Dermis blood vessel endothelial cell (primary cell): ENCODE data around the gene ICA1. TPM values are rescaled to one million over a fixed set of nuclear protein-coding genes. Genes with fewer than 3 reads are reported as not detected.

ENCODE experiments used
- DNase-seq: peaks from one replicate; pipeline ENCODE4 v3.0.0; 2010
- total RNA-seq: library from RNA; depleted of rRNA; stranded (reverse); fragments of >200 nt; gene quantifications from 2 replicates; pipeline ENCODE4 v1.2.3, GENCODE V29; 2014

The ICA1 gene
- total RNA-seq, 1 donor from 2014 or later, result 55.8 TPM

DNA sequence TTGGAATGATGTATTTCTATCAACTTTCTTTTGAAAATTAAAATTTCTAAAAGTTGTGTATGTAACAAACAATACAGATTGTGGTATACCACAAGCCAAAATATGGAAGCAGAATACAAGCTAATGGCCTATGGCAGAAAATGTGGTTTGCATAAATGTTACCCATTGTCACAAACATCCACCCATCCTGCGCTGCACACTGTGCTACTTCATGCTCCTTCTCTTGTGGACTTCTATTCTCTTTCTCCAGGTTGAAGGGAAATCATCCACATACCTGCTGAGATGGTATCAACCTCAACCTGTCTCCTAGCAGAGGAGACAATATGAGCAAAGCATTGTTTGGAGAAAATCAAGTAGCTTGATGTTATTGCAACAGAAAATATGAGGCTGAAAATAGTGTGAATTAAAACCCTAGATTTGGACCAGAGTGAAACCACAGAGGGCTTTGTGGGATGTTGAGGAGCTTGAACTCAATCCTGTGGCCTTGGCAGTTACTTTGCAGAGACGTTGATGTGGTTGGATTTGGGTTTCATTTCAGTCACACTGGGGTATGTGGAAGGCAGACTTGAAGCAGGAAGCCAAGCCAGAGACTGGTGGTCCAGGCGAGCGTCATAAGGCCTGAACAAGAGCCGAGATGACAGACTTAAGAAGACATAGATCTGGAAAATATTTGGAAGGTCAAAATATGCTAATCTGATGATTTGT lies 63.8 kb downstream of the ICA1 start:
- DNase-seq, result no peak

DNA sequence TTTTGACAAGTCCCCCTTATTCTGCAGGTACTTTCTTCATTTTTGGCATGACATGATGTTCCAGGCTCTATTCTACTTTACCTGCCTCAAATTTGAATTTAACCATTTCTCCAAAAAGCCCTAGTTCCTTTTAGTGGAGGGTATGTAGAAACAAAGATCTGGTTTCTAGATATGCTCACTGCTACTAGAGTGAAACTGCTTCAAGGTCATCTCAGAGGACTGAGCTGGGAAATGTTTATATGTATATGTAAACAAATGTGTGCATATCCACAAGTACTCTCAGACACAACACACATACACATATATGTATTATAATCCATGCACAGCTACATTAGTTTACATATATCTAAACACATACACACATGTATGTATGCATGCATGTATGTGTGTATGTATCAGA lies 69.1 kb downstream of the ICA1 start:
- no peak for DNase-seq

DNA sequence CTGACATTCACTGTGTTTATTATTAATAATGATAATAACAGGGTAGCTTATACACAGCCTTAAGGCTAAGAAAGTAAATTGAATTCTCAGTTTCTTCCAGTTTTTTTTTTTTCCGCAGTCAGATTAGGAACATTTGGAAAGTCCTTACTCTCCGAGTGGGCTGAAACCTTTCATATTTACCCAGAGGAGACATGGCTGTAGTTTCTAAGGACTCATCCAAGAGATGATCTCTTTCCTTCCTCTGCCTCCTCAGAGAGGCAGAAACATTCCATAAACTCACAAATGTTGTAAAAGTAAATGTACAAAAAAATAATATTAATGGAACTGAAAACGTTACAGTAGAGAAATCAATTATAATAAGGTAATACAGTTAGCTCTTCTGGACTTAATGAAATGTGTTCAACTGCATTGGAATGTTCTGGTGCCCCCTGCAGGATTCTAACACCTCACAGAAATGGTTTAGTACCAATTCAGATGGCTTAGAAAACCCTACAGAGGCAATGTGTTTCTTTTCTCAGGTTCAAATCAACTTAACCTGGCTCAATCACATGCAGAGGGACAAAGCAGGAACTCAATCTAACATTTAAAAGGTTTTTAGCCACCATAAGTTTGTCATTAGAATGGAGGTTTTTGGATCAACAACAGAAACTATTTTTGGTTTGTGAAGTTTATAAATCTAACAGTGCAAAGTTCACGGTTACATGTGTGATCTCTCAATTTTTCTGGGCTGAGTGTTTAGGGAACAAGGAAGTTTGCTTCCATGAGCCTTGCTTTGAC lies 71.7 kb downstream of the ICA1 start:
- DNase-seq, result peak; percentile 76

DNA sequence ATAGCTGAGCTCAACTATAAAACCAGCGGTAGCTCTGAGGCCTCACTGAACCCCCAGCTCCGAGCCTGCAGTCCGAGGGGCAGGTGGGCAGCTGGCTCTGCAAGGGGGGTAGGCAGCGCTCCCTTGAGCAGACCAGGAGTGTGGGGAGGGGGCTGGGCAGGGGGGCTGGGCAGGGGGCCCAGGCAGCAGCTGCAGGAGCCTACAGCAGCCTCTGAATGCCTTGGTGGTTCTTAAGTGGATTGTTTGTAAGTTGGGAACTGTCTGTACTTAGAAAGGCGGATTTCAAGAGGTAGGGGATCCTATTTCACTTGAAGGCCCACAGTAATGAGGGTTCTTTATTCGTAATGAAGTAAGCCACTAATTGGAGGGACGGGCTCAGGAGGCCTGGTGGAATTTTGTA lies 72.3 kb downstream of the ICA1 start:
- no peak for DNase-seq

DNA sequence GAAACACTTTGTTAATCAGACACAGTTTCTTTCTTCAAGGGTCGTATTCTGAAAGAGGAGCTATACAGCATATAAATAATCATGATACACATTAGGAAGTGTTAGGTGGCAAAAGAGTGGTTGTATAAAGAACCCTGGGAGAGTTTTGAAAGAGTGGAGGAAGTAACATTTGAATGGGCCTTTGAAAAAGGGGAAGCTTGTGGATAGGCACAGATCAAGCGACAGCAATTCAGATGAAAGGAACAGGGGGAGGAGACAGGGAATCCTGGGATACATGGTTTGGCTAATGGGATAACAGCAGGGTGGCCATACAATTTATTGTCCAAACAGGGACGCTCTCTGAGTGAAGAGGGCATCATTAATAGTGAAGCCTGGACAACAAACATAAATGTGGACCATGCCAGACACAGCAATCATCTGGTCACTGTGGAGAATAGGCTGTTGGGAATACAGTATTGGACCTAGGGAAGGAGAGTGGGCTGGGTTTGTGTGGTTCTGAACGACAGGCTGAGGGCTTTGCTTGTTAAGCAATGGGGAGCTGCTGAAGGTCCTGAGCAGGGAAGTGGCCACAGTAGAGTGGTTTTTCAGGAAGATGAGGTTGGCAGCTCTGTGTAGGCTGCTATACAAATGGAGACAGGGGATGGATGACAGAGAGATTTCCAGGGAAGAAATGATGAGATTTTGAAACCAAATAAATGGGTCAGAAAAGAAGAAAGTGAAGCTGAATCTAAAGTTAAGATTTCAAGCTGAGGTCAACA lies 75.9 kb downstream of the ICA1 start:
- no peak for DNase-seq

DNA sequence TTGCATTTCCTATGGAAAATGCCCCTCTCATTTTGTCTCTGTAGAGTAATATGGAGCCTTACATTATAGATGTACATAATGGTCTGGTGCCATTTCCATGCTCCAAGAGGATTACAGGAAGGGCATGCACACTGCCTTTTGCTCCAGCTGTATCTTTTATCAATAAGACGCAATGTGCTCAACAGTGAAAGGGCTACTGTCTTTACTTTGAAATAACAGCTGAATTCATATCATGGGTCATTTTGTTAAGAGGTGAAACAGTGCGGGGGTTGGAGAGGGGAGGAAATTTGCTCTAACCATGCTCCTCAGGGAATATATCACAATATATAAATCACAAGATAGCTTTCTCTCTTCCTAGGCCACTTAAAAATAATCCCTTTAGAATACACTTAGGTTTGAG lies 77.7 kb downstream of the ICA1 start:
- DNase-seq, result no peak

DNA sequence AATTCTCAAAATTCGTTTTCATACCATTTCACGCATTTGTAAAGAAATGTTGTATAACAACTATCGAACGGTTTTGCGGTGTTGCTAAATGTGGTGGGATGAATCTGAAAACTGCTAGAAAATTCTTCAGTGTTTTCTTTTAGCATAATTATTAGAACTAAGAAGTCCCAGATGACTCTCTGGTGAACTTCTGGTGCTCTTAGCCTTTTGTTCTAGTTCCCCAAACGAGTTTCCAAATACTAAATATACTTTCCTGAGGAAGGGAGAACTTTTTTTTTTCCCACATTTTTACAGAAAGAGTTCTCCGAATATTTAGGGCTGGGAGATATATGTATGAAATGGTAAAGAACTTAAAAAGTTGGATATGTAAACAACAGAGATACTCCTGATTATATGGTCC lies 82.5 kb downstream of the ICA1 start:
- DNase-seq, result no peak

DNA sequence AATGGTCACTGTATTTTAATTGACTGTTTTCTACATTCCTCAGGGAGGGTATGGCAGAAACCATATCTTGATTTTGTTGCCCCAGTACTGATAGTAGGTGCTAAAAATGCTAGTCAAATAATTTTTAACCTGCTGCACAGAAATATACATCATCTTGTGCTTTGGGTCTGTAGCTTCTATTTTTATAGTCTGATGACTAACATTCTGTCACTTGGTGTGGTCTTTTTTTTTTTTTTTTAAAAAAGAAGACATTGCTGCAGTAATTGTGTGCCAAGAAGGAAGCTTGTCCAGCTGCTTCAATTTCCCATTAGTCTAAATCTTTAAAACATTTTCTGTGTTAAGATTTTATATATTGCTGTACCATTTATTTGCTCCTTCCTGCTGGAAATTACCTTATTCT lies 83.6 kb downstream of the ICA1 start:
- DNase-seq, result peak; percentile 20

DNA sequence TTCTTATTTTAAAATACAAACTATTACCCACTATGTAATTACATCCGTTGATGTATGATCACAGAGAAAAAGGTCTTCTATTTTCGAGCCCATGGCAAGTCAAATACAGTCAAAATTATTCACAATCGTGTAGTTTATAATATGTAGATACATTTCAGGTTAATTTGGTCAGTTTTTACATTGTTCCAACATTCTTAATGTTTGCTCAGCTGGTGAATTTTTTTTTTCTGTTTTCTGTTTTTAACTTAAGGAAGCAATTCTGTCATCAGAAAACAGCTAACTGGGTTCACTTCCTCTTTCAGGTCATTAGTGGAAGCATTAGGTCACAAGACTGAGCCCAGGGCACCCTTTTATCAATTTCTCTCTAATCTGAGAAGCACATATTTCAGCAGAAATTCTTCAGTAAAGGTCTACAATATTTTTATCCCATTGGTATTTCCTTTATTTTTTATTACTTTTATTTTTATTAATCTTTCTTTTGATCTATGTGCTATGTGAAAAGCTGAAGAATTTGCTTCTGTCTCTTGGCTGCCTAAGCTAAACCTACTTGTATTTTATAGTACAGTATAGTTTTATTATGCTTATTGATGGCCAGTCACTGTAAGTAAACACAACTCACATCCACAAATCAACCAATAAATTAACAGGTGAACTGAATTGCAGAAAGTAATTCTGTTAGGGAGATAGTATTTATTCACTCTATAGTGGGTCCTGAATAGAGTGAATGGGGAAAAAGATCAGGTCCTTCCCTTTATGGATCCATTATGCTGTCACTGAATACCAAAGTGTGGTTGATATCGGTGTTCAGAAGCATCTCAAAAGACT lies 84.6 kb downstream of the ICA1 start:
- peak; percentile 64 for DNase-seq

DNA sequence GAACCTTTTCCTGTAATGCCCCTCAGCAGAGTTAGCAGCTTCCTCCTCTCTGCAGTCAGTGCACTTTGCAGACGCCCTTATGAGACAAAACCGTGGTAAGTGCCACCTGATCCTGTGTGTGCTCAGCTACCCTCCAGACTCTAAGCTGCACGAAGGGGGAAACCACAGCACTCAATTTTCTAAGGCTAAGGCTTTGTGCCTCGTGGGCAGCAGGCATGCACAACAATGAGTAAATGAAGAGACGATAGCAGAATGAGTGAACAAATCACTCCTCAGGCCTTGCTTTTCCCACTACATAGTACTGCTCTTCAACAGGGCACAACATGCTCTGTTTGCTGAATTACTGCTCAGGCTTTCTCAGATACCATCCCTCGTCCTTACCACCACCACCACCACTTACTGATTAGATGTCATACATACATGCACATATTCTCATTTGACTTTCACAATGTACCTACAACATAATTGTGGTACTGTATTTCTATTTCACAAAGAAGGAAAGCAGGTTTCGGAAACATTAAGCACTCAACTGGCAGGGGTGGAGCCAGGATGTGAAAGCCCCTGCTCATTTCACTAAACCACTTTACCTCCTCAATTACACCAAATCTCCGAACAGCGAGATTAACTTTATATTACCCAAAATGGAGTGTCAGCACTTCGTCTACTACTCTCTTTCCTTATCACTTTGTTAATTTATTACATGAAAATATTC lies 85.4 kb downstream of the ICA1 start:
- peak; percentile 3 for DNase-seq

DNA sequence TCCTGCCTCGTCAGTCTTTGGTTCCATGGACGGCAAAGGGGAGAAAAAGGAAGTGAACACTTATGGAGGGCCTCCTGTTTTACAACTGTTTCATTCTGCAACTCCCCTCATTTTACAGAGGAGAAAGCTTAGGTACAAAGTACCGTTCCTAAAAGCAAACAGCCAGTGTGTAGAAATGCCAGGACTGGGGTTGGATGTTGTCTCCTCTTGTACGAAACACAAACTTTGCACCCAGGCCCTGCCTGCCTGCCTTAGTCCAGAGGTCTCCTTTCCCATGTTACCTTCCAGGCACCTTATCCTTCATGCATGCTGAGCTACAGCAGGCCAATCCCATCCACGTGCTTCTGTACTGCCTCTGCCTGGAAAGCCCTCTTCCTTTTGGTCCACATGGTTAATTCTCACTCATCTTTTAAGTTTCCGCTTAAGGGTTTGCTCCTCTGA lies 86.0 kb downstream of the ICA1 start:
- DNase-seq, result no peak

DNA sequence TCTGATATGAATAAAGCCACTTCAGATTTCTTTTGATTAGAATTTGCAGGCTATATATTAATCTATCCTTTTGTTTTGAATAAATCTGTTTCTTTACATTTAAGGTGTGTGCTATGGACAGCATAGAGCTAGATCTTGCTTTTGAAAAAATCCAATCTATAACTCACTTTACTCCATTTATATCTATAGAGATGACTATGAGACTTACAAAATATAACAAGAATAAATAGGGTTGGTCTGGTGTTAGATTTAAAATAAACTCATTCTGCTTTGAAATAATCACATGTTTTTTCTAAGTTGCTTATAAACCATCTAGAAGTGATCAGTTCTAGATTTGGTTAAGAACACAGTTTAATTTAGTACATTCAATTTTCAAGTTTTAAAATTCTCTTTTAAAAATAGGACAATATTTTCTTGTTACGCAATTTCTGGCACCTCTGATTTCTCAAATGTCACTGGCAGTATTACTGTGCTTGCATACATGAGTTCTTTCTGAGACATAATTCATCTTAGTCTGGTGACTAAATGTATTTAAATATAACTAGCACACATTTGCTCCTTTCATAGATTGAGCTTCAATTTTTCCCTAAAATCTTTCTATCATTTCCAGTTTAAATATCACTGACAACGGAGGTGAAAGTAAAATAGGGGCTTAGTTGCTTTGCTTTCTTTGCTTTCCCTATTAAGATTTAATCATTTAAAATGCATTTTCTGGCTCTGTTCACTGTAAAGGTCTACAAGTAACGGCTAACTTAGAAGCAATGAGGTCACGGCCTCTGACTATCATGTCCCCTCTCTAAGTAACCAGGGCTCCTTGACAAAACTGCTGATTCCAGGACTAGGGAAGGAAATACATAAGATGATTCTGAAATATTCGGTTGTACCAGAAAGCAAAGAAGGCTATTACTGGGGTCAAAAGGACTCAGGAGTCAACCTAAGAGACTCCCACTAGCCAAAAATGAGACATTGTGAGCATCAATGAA lies 89.3 kb downstream of the ICA1 start:
- DNase-seq, result no peak

DNA sequence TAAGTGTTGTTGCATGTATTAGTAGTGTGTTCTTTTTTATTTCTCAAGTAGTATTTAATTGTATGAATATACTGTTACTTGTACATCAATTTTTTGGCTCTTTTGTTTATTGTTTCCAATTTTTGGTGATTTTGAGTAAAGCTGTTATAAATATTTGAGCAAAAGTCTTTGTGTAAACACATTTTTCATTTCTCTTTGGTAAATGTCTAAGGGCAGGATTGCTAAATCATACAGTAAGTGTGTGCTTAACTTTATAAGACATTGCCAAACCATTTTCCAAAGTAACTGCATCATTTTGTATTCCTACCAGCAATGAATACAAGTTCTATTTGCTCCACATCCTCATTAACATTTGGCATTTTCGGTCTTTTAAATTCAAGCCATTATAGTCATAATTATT lies 92.8 kb downstream of the ICA1 start:
- no peak for DNase-seq

DNA sequence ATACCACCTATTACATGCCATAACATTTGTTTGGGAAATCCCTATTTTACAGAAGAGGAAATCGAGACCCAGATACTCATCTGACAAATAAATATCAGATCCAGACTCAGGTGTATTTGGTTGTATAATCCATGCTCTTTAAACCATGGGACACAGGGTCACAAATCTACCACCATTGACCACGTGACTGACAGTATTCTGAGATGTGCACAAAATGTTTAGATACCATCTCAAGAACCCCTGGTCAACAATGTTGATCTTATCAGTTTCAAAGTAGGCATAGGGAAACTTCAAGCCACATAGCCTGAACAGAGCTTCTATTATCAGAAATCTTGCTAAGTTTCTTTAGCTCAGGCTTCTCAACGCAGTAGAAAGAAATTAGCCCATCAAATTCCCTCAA lies 93.6 kb downstream of the ICA1 start:
- DNase-seq, result no peak

DNA sequence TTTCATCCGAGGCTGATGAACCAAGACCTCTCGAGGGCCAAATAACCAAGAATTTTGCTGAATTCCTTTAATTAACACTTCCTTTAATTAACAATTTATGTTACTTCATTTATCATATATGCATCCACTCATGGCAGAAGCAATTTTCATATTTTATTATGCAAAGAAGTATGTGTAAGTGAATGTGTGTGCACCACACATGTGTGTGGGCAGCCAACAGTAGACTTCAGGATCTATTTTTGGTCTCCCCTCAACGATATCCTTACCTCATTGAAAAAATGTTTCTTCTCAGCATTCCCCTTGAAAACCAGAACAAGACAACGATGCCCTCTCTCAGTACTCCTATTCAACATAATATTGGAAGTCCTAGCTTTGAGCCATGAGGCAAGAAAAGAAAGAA lies 96.8 kb downstream of the ICA1 start:
- DNase-seq, result no peak

DNA sequence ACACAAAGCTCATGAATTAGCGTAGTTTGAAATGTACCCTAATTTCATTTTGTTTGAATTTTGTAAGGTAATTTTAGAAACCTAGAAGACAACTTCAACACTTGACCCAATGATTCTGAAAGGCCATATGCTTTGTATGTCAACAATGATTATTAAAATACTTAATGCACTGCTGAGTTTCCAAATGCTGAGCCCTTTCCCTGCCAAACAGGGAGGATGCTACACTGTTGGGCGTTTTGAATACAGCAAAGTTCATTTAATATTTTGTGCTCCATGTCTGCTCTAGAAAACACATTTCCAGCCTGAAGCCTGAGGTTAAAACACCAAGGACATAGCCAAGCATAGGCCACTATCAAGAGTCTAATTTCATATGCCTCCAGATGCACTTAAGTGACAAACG lies 99.8 kb downstream of the ICA1 start:
- DNase-seq, result no peak

DNA sequence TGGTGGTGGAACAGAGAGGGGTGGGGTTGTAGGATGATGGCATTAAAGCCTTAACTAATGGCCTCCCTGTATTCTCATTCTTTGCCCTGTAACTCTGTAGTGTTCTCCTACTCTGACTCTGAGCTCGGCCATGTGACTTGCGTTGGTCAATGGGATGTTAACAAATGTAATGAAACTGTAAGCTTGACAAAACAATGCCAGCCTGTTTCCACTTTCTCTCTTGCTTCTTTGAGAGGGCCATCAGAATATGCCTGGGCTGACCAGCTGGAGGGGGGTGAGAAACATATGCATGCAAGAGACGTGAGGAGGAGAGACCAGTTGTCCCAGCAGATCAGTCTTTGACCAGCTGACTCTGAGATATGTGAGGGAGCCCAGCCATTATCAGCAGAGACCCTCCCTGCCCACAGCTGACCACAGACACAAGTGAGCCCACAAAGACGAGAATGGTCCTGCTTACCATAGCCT lies 100.6 kb downstream of the ICA1 start:
- DNase-seq, result peak; percentile 18

DNA sequence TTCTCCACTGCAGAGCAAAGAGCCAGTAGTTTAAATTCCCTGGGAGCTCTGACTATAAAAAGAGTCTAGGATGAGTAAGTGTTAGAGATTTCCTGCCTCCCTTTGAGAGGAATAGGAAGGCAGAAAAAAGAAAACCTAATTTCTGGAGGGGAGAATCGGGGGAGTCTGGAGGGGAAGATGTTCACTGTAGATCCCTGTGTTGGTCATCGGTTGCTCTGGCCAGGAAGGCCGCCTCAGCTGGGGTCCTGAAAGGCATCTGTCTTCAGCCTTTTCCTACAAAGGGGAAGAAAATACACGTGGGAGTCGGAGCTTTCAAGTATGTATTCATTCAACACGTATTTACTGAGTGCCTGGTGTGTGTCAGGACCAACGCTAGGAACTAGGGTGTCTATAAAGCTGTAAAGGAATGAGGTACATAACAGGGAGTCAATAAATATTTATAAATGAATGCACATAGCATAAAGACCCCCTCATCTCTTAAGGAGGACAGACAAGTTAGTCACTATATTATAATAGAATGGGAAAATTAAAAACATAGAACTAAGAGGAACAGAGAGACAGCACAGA lies 101.1 kb downstream of the ICA1 start:
- peak; percentile 7 for DNase-seq

DNA sequence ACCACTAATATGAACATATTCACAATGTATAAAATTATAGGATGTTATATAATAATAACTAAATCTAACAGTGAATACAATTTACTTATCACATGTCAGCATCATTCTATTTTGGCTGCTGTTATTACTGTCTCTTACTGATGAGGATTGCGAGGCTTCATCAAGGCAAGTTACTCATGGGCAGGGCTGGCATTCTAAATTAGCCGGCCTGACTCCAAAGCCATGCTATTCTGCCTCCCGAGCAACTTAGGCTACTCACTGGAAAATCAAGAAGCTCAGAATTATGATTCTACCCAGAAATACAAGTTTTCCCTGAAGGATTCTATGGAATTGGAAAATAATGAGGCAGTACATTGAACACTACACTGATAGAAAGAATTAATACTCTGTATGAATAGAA lies 101.7 kb downstream of the ICA1 start:
- no peak for DNase-seq

DNA sequence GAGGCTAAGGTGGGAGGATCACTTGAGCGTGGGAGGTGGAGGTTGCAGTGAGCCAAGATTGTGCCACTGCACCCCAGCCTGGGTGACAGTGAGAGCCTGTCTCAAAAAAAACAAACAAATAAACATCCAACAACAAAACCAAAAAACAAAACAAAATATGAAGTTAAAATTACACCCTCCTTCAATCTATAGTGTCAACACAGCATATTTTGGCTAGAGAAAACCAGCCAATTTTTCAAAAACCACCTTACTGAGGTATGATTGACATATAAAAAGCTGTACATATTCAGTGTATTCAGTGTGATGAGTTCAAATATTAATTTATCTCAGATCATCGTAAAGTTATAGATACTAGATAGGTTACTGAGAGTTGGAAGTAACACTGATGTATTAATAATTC lies 102.4 kb downstream of the ICA1 start:
- no peak for DNase-seq
